GM12878 (cell line): ENCODE results near the gene IFNGR2. TPM values are rescaled to one million over a fixed set of nuclear protein-coding genes. Genes with fewer than 3 reads are reported as not detected.
A peak's percentile ranks its signal among the peaks of the same experiment; 100 is the strongest.

Experiments used
- ASH2L ChIP-seq: fragments of 300-600, 200-600 bp; sonication (generic); IDR thresholded peaks from 2 replicates; pipeline ENCODE4 v1.6.1; 2017; ENCODE audit warnings: low read depth, mild to moderate bottlenecking, borderline replicate concordance
- BCL3 ChIP-seq: IDR thresholded peaks from 2 replicates; pipeline ENCODE4 v1.6.1; 2011; ENCODE audit warnings: borderline replicate concordance, low read depth, mild to moderate bottlenecking, moderate library complexity, low read length; ENCODE audit not compliant: insufficient read depth, poor library complexity, severe bottlenecking
- BCLAF1 ChIP-seq: fragments of 450-650 bp; IDR thresholded peaks from 2 replicates; pipeline ENCODE4 v1.6.1; 2017; ENCODE audit warnings: antibody characterized with exemption, mild to moderate bottlenecking, moderate library complexity
- CUX1 ChIP-seq: IDR thresholded peaks from 2 replicates; pipeline ENCODE4 v1.6.1; 2012; ENCODE audit warnings: improper control_type of control experiment, low read depth, low read length; ENCODE audit not compliant: insufficient replicate concordance
- EZH2 ChIP-seq: IDR thresholded peaks from 2 replicates; pipeline ENCODE4 v1.6.1; 2012; ENCODE audit warnings: low read depth, mild to moderate bottlenecking, control low read depth, inconsistent platforms, low read length, borderline replicate concordance; ENCODE audit not compliant: control insufficient read depth
- HSF1 ChIP-seq: fragments of 150-350 bp; IDR thresholded peaks from 2 replicates; pipeline ENCODE4 v1.6.1; 2014; ENCODE audit warnings: mild to moderate bottlenecking, low read depth, low read length
- MAX ChIP-seq: IDR thresholded peaks from 2 replicates; pipeline ENCODE4 v1.6.1; 2012; ENCODE audit warnings: low read depth, low read length, improper control_type of control experiment
- NBN ChIP-seq: fragments of 450-650 bp; IDR thresholded peaks from 2 replicates; pipeline ENCODE4 v1.6.1; 2016
- RUNX3 ChIP-seq: IDR thresholded peaks from 2 replicates; pipeline ENCODE4 v1.6.1; 2012; ENCODE audit warnings: low read length, inconsistent platforms
- SMAD1 ChIP-seq: fragments of 450-650 bp; IDR thresholded peaks from 2 replicates; pipeline ENCODE4 v1.6.1; 2018; ENCODE audit warnings: mild to moderate bottlenecking, low read depth; ENCODE audit not compliant: partially characterized antibody
- USF1 ChIP-seq: IDR thresholded peaks from 2 replicates; pipeline ENCODE4 v1.6.1; 2011; ENCODE audit warnings: borderline replicate concordance, low read depth, mild to moderate bottlenecking, moderate library complexity, mixed read lengths, low read length; ENCODE audit not compliant: insufficient read depth; ENCODE audit errors: extremely low read length
- USF2 ChIP-seq: IDR thresholded peaks from 2 replicates; pipeline ENCODE4 v1.6.1; 2011; ENCODE audit warnings: low read depth, low read length, improper control_type of control experiment, borderline replicate concordance
- ZNF207 ChIP-seq: fragments of 450-650 bp; IDR thresholded peaks from 2 replicates; pipeline ENCODE4 v1.6.1; 2014; ENCODE audit warnings: antibody characterized with exemption, mild to moderate bottlenecking, borderline replicate concordance
- polyA plus RNA-seq, 11 experiments: library from polyadenylated mRNA; depleted of rRNA in 4 of 11; unstranded in 6 of 11; stranded (reverse) in 5 of 11; fragments of >200 nt; fragmentation: Nextera tagmentation in 4 of 11; fragmentation: Illumina TruSeq in 1 of 11; extraction: Ambion mirVana in 4 of 11; extraction: Trizol in 1 of 11; gene quantifications; 1 replicate in 1 of 11; 2 replicates in 10 of 11; pipeline versions ENCODE4 v1.2.1 to v1.2.3, GENCODE V29; 2011 to 2016; ENCODE audit warnings: inconsistent platforms in 2 of 11, missing spikeins in 2 of 11, low read depth in 1 of 11
- total RNA-seq, 4 experiments: library from RNA; depleted of rRNA in 3 of 4; stranded (reverse); fragments of >200 nt in 3 of 4; fragmentation: Illumina TruSeq in 1 of 4; extraction: Trizol in 1 of 4; gene quantifications; 2 replicates each; pipeline versions ENCODE4 v1.2.1 to v1.2.3, GENCODE V29; 2013 to 2021

IFNGR2 gene
- total and polyA plus RNA-seq, 10 of the 15 experiments (the other 5 are each of a cell fraction or from before 2014, with no cell fraction given): 23.6 to 98.8 (median 77.0) TPM

GRCh38 chr21:33402001-33402979 lies 923 bp upstream of the IFNGR2 start (continued):
- TF ChIP-seq SMAD1: no peak
- TF ChIP-seq ZNF207: no peak
- no peak for TF ChIP-seq CUX1
- TF ChIP-seq MAX: peak; percentile 72; the same call in 1 of the 2 replicates
- TF ChIP-seq NBN: no peak
- TF ChIP-seq USF1: no peak
- TF ChIP-seq ASH2L: no peak
- no peak for TF ChIP-seq USF2
- no peak; the same call in 1 of the 2 replicates for TF ChIP-seq HSF1
- TF ChIP-seq BCLAF1: no peak
- TF ChIP-seq RUNX3: 0 out of 2 replicates have a peak, but pooled peaks have one; percentile 42
- no peak for TF ChIP-seq EZH2
- TF ChIP-seq BCL3: no peak
